H1 (cell line): ENCODE measurements around the gene CHD2. TPM values are rescaled to one million over a fixed set of nuclear protein-coding genes. Genes with fewer than 3 reads are reported as not detected.

Experiments
- ATF2 ChIP-seq: IDR thresholded peaks from 2 replicates; pipeline ENCODE4 v1.6.1; 2012; ENCODE audit warnings: low read length, inconsistent platforms
- polyA plus RNA-seq, 7 experiments: library from polyadenylated mRNA; depleted of rRNA in 3 of 7; stranded (reverse) in 5 of 7; unstranded in 2 of 7; fragments of >200 nt in 5 of 7; fragments of 200-250 nt in 2 of 7; gene quantifications; 1 replicate in 5 of 7; 2 replicates in 1 of 7; 4 replicates in 1 of 7; pipeline versions ENCODE4 v1.2.1 to v1.2.3, GENCODE V29; 2011 to 2013; ENCODE audit warnings: missing spikeins in 2 of 7, mixed read lengths in 2 of 7
- total RNA-seq: library from RNA; stranded (reverse); fragmentation: NEBNext Ultra II Directional; extraction: Animal tissue kit (Norgen Biotek cat#: 25700); gene quantifications from 2 replicates; pipeline ENCODE4 v1.2.1, GENCODE V29; 2021

CHD2 gene
- total and polyA plus RNA-seq, 2 of the 8 experiments (the other 6 are each of a cell fraction or from before 2014, with no cell fraction given) = 28.8 to 70.0 TPM

- no peak for TF ChIP-seq ATF2
Measured at GRCh38 chr15:92992720-92993119, 92.6 kb downstream of the CHD2 start (continued).
